ENCODE measurements around the gene STAB1.

- TF ChIP-seq CTCF (IDR thresholded peaks at IDR 0.05) (no peak), POLR2AphosphoS5 (IDR thresholded peaks at IDR 0.05) (no peak)
These were observed 52.0 kb downstream of the STAB1 start for GRCh38 chr3:52547143-52547542.
